Fibroblast of lung (primary cell): Measurements from ENCODE around the gene FANCE. TPM values are rescaled to one million over a fixed set of nuclear protein-coding genes. Genes with fewer than 3 reads are reported as not detected.

Source experiments
- DNase-seq, 2 donors: peaks; one replicate each; pipeline versions ENCODE4 v3.0.0 to v3.0.0-alpha.2; 2010; ENCODE audit warnings: low read depth in 2 of 2
- H2AFZ ChIP-seq: 2 replicates; pipeline ENCODE4 v1.5.1; 2012; ENCODE audit warnings: low read length, control low read depth, inconsistent platforms
- H3K27ac ChIP-seq: 2 replicates; pipeline ENCODE4 v1.5.1; 2011; ENCODE audit warnings: low read length, control low read depth; ENCODE audit not compliant: insufficient read depth
- H3K27me3 ChIP-seq: 2 replicates; pipeline ENCODE4 v1.5.1; 2011; ENCODE audit warnings: mild to moderate bottlenecking, low read length; ENCODE audit not compliant: control insufficient read depth, insufficient read depth
- H3K36me3 ChIP-seq: 2 replicates; pipeline ENCODE4 v1.5.1; 2011; ENCODE audit warnings: low read length; ENCODE audit not compliant: control insufficient read depth, insufficient read depth
- H3K4me1 ChIP-seq: 2 replicates; pipeline ENCODE4 v1.5.1; 2011; ENCODE audit warnings: low read length; ENCODE audit not compliant: control insufficient read depth, insufficient read depth; ENCODE audit errors: extremely low read depth
- H3K4me2 ChIP-seq: 2 replicates; pipeline ENCODE4 v1.5.1; 2011; ENCODE audit warnings: low read length, control low read depth; ENCODE audit not compliant: insufficient read depth; ENCODE audit errors: extremely low read depth
- H3K4me3 ChIP-seq, 4 experiments: fragments of 200-600 bp in 1 of 4; sonication (generic) in 1 of 4; replicated peaks in 1 of 4; 2 replicates each; pipeline ENCODE4 v1.5.1; 2011 to 2016; ENCODE audit warnings: low read length in 4 of 4, low read depth in 3 of 4, mild to moderate bottlenecking in 3 of 4, control low read depth in 2 of 4, inconsistent platforms in 1 of 4, mixed read lengths in 1 of 4; ENCODE audit not compliant: insufficient read depth in 1 of 4; ENCODE audit errors: control extremely low read depth in 1 of 4
- H3K79me2 ChIP-seq: 2 replicates; pipeline ENCODE4 v1.5.1; 2012; ENCODE audit warnings: mild to moderate bottlenecking, low read length, inconsistent platforms; ENCODE audit not compliant: control insufficient read depth, insufficient read depth
- H3K9ac ChIP-seq: 2 replicates; pipeline ENCODE4 v1.5.1; 2011; ENCODE audit warnings: mild to moderate bottlenecking, low read length, control low read depth; ENCODE audit not compliant: insufficient read depth
- H3K9me3 ChIP-seq: 2 replicates; pipeline ENCODE4 v1.5.1; 2012; ENCODE audit warnings: low read depth, low read length; ENCODE audit not compliant: control insufficient read depth, insufficient read depth
- H4K20me1 ChIP-seq: 2 replicates; pipeline ENCODE4 v1.5.1; 2011; ENCODE audit warnings: low read length; ENCODE audit not compliant: control insufficient read depth, insufficient read depth; ENCODE audit errors: extremely low read depth
- CTCF ChIP-seq, 2 donors: IDR thresholded peaks in 1 of 2; conservative IDR thresholded peaks in 1 of 2; 1 replicate in 1 of 2; 2 replicates in 1 of 2; pipeline ENCODE4 v1.5.1; 2011 to 2012; ENCODE audit warnings: low read length in 2 of 2, control low read depth in 1 of 2, inconsistent platforms in 1 of 2, low read depth in 1 of 2, mild to moderate bottlenecking in 1 of 2
- EZH2 ChIP-seq: IDR thresholded peaks from 2 replicates; pipeline ENCODE4 v1.5.1; 2012; ENCODE audit warnings: low read length, control low read depth, mild to moderate bottlenecking; ENCODE audit errors: missing control alignments
- polyA plus RNA-seq, 2 donors: library from polyadenylated mRNA; depleted of rRNA in 1 of 2; stranded (reverse) in 1 of 2; unstranded in 1 of 2; fragments of >200 nt; gene quantifications; 2 replicates each; pipeline ENCODE4 v1.2.1, GENCODE V29; 2011 to 2012; ENCODE audit warnings: missing spikeins in 1 of 2
- total RNA-seq: library from RNA; depleted of rRNA; stranded (reverse); fragments of >200 nt; gene quantifications from 2 replicates; pipeline ENCODE4 v1.2.1, GENCODE V29; 2014

Gene FANCE
- total and polyA plus RNA-seq, 2 donors (not counting 1 experiment from before 2014, with no cell fraction given), result 3.2 to 10.7 TPM

- TF ChIP-seq EZH2 (no peak), CTCF (conservative IDR thresholded peaks at IDR 0.05 in 1 of 2, IDR thresholded peaks at IDR 0.05 in 1 of 2; ENCODE audit: low read depth in 1 of 2, low read length in 2 of 2) (no peak)
- no peak for DNase-seq
- H2AFZ ChIP-seq, result no peak overlapping the region
- H3K9me3 ChIP-seq, result no peaks in the 10 kb centered on the region
- no peaks in the 10 kb centered on the region for H3K36me3 ChIP-seq
- H3K27ac ChIP-seq, result no peak overlapping the region
- H3K79me2 ChIP-seq, result no peaks in the 10 kb centered on the region
- H3K9ac ChIP-seq, result no peak overlapping the region
- H3K27me3 ChIP-seq, result no peaks in the 10 kb centered on the region
- no peaks in the 10 kb centered on the region for H3K4me1 ChIP-seq
- H4K20me1 ChIP-seq, result no peaks in the 10 kb centered on the region
- H3K4me3 ChIP-seq, result no peak overlapping the region
- H3K4me2 ChIP-seq, result no peak overlapping the region
Measured at GRCh38 chr6:35439308-35439707, 12.8 kb upstream of the FANCE start.

- H3K27ac ChIP-seq, result no peak overlapping the region
- no peak for DNase-seq
- H3K4me1 ChIP-seq, result no peaks in the 10 kb centered on the region
- no peak overlapping the region for H3K9ac ChIP-seq
- H3K4me2 ChIP-seq, result no peak overlapping the region
- no peaks in the 10 kb centered on the region for H3K36me3 ChIP-seq
- H3K27me3 ChIP-seq, result no peaks in the 10 kb centered on the region
- TF ChIP-seq EZH2, result no peak
- H3K9me3 ChIP-seq, result no peaks in the 10 kb centered on the region
- H2AFZ ChIP-seq, result no peak overlapping the region
- no peak overlapping the region for H3K4me3 ChIP-seq
- no peaks in the 10 kb centered on the region for H4K20me1 ChIP-seq
- no peaks in the 10 kb centered on the region for H3K79me2 ChIP-seq
Measured at GRCh38 chr6:35441205-35441604, 10.9 kb upstream of the FANCE start.

- no peak for TF ChIP-seq CTCF (conservative IDR thresholded peaks at IDR 0.05 in 1 of 2, IDR thresholded peaks at IDR 0.05 in 1 of 2; ENCODE audit: low read depth in 1 of 2, low read length in 2 of 2)
- TF ChIP-seq EZH2, result no peak
- no peak overlapping the region for H2AFZ ChIP-seq
- no peak overlapping the region for H3K9ac ChIP-seq
- H4K20me1 ChIP-seq, result no peaks in the 10 kb centered on the region
- H3K4me2 ChIP-seq, result no peak overlapping the region
- H3K4me3 ChIP-seq, result no peak overlapping the region
- no peaks in the 10 kb centered on the region for H3K36me3 ChIP-seq
- no peak for DNase-seq
- no peaks in the 10 kb centered on the region for H3K79me2 ChIP-seq
- H3K4me1 ChIP-seq, result no peaks in the 10 kb centered on the region
- H3K9me3 ChIP-seq, result no peaks in the 10 kb centered on the region
- no peaks in the 10 kb centered on the region for H3K27me3 ChIP-seq
- no peak overlapping the region for H3K27ac ChIP-seq
Measured at GRCh38 chr6:35441642-35442041, 10.5 kb upstream of the FANCE start.
